HG02870 (cell line): Measurements from ENCODE around the gene LTF.

ENCODE experiments used
- ATAC-seq: cut with Tn5 transposase; IDR thresholded peaks from one replicate; pipeline ENCODE4 v1.9.1; 2021; ENCODE audit warnings: mild to moderate bottlenecking, moderate library complexity; ENCODE audit not compliant: unreplicated experiment

Gene LTF

DNA sequence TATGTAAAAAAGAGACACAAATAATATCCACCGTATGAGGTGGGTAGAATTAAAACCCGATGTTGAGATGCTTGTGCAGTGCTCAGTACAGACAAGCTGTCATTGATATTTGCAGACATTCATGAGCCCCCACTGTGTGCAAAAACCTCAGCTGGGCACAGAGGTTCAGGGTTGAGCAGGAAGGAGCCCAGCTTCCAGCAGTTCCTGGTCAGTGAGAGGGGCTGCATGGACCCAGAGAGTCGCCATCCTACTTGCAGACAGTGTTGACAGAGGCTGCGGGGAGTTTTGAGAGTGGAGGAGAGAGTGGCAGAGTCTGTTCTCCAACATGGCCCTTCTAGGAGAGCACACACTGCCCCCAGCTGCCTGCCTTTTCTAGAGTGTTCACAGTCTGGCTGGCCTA is 6.1 kb upstream of the LTF start:
- ATAC-seq: no peak

DNA sequence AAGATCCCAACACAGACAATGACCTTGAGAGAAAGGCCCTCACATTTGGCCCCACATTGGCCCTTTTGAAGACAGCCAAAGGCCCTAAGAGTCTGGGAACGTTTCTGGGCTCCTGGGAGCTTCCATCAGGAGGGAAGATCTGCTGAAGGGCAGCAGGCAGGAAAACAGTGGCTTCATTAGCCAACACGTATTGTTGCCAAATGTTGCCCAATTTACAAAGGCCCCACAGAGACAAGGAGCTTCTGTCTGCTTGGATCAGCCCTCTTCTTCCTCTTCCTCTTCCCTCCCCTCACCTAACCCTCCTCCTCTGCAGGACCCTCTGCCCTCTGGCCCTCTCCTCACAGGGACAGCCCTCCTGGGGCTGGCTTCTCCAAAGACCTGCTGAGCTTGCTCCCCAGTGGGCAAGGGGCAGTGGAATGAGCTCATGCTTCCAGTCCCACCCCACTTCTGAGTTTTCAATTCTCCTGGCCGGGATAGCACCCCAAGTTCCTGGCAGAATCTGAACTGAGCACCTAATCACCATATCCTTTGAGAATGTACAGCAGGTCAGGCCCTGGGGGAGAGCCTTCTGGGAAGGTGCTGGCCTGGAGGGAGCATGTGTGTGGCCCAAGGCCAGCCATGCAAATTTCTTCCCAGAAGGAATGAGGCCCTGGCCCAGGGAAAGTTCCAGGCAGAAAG is 5.1 kb upstream of the LTF start:
- ATAC-seq: no peak

DNA sequence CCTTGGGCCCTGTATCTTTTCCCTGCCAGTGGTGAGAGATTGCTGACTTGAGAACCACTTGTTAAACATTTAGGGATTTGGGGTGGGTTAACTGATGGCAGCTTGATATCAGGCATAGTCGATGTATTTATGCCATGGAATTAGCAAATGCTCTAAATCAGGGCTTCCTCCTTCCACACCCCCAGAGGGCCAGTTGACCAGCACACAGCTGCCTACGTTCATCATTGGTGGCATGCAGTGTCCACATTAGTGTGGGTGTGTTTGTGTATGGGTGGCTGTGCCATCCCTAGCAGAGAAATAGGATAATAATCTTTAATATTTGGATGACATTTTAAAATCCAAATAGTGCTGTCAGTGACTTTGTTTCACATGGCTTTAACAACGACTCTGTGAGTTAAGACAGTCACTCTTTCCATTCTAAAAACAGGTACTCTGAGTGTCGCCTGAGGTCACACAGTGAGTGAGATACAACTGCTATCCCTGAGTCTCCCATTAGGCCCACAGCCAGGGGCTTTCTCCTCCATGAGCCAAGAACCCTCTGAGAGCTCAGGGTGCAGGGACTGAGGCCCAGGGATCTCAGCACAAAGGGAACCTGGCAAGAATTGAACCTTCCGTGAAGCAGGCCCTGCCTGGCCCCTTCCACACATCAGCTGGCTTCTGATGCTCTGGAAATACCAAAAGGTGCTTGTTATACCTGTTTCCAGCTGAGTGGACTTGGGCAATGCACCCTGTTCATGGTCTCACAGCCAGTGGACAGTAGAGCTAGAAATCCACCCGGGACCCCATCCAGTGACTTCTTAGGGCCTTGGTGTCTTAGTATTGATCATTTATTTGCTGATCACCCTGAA is 4.3 kb upstream of the LTF start:
- ATAC-seq: no peak

DNA sequence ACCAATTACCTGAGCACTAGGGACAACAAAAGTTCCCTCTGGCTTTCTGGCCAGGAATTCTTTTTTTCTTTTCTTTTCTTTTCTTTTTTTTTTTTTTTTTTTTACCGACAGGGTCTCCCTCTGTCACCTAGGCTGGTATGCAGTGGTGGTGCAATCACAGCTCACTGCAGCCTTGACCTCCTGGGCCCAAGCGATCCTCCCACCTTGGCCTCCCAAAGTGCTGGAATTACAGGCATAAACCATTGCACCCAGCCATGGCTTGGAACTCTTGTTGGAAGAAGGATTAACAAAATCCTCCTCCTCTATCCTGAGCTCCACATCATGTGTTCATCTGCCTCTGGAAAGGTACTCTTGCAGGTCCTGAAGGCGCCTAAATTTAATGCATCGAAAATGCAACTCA is 2.9 kb upstream of the LTF start:
- ATAC-seq: no peak

DNA sequence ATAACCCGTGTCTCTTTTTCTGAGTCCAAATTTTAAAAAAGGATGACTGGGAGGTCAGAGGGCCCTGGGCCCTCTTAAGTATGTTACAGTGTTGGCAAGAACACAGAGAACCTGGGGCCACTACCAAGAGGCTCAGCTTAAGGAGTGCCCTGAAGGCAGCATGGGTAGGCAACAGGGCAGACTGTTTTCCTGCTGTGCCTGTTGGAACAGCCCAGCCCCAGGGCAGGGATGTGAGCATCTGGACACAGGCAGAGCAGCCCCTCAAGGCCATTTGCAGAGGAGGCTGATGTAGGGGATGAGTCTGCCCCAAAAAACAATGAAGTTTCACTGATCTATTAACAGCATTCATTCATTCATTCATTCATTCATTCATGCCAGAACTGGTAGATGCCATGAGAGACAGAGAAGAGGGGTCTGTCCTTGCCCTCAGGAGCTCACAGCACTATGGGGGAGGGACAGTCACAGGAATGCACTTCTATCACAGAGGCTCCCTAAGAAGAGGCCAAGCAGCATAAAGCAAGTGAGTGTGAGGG is 2.2 kb upstream of the LTF start:
- no peak for ATAC-seq

DNA sequence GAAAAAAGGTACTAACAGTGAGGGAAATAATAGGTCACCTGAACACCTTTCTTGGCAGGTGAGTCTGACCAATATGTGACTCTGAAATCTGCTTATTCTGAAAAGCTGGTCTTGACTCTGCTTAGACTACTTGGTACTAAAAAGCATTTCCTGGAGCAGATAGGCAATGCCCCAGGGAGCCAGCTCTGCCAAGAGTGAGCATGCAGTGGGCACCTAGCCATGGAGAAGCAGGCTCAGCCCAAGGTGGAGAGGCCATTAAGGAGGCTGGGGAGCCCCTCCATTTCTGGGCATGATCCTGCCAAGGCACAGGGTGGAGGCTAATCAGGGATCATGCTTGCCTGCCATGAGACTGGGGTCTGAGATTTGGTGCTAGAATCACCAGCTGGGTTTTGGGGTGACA is 1.6 kb upstream of the LTF start:
- ATAC-seq: no peak

DNA sequence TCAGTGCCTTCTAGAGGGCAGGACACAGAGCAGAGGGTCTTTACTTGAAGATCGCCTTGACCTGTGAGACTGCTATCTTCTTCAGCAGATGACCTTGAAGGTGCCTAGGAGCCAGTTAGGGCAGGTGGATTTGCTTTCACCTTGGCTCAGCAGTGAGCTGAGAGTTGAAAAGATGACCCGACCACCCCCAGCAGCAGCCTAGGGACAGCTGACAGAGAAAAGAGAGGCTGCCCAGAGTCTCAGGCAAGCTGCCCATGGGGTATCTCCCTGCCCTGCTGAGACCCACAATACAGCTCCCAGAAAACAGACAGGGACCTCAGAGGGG is 453 bp upstream of the LTF start:
- ATAC-seq: no peak

DNA sequence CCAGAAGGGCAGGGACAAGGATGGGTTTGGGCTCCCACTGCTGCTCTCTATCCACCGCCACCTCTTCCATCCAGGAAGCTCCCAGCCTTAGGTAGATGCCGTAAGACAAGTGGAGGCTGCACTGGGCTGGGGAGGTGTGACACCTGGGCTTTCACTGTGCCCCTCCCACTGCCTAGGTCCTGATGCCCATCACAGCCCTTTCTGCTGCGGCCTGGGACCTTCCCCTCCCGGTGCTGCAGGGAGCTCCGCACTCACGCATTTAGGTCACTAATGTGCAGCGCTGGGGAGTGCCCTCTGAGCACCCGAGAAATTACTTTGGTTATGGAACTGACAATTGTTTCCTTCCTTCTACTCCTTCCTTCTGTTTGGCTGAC is 850 bp downstream of the LTF start:
- no peak for ATAC-seq

DNA sequence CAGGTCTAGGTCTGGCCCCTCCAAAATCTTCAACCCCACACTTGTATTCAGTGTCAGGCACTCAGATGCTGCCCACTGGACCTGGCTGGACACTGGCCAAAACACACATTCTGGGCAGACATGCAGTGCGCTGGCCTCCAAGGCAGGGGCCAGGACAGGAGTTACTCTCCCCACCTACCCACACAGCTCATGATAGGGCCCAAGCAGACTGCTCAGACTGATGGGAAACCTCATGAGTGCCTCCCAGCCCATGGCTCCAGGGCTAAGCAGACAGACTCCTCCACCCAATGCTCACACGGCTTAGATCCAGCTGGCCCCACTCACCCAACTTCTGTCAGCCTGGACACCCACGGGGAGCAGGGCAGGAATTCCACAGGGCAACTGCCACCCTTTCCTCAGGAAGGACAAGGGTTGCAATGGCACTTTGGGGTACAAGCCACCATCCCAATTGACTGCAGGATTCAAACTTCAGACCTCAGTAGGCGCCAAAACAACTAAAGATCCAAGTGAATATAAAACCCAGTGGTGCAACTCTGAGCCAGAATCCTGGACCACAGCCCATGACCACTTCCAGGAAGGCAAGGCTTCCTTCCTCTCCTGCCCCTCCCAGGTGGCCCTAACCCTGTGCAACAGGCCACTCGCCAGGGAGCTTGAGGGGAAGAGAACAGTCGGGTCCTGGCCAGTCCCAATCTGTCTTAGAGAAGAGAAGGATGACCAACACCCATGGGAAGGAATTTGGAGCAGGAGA is 1.4 kb downstream of the LTF start:
- no peak for ATAC-seq

DNA sequence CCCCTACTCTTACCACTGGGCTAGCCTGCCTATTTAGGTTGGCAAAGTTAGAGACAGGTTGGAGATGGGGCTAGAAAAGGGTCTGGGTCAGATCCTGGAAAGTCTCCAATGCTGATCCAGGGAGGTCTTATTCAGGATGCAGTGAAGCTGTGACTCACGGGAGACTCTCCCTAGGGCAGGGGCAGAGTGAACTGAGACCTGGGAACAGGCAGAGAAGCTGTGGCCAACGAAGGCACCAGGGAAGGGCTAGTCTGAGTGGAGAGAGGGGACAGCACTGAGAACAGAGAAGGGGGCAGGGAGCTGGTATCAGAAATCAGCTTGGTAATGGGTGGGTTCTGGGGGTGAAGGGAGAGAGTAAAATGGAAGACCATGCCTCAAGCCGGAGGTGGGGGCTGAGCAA is 2.2 kb downstream of the LTF start:
- ATAC-seq: no peak

DNA sequence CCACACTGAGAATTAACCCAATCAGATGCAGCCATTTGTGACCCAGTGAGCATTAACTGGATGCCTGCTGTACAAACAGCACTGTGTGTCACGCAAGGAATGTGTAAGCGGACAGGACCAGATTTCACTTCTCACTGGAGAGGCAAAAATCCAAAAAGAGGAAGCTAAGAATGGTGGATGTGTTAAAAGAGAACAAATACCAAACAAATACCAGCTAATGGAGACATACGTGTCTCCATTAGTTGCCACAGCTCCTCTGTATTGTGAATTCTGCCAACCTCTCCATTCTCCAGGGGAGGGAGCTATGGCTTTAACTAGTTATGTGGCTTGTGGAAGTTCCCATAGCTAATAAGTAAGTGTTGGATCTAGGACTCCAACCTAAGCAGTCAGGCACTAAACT is 2.6 kb downstream of the LTF start:
- no peak for ATAC-seq

DNA sequence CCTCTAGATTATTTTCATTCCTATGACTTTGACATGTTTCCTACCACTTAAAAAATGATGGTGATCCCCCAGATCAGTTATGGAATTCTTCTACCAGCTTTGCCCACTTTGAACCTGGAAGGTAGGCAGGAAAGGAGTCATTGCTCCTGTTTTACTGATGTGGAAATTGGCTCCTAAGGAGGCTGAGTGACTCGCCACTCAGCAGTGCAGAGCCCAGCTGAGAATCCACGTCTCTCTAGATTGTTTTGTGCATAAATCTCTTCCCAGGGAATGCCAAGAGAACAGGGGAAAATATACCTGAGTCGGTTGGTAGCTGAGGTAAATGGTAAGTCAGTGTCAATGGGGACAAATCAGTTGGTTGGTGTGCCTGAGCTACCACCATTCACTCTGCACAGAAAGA is 4.7 kb downstream of the LTF start:
- no peak for ATAC-seq

DNA sequence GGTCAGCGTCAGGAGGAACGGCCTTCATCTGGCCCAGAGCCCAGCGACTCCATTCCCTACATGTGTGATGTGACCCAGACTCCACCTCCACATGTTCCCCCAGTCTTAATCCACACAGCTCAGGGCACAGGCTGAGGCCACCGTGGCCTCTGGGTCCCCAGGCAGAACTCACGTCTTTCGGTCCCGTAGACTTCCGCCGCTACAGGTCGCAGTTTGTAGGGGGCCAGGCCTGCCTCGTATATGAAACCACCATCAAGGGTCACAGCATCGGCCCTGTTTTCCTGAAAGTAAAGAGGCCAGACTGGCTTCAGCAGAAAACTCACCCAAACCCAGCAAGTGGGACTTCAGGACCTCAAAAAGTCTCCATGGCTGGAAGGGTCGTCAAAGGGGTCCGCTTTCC is 8.6 kb downstream of the LTF start:
- no peak for ATAC-seq

DNA sequence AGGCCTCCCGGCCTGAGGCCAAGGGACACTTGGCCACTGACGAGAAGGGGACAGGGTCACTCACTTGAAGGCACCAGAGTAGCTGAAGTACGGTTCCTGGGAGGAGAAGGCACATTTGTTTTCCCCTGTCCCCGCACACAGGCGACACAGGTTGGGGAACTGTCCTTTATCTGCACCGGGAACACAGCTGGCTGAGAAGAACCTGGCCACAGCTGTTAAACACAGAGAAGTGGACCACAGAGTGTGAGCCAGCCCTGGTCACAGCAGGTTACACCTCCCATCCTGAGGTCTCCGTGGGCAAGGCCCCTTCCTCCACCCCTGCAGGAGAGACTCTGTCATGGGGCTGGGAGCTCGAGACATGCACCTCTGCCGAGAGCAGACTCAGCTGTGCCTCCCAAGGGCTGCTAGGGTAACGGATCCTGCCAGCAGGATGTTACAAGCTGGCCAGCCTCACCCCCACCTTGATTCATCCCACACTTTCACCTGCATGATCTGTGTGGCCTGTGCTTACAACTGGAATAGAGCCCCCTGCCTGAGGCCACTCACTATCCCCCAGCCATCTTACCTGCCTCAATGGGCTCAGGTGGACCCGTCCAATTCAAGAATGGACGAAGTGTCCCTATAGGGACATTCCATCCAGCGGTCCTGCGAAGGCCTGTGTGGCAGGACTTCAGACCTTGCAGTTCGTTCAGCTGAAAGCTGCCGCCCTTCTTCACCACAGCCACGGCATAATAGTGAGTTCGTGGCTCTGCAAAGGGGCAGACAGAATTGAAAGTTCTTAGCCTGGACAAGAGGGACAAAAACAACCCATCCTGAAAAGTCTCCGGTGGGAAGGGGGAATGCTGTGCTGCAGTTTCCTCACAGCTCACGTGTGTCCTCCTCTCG is 9.2 kb downstream of the LTF start:
- ATAC-seq: no peak

DNA sequence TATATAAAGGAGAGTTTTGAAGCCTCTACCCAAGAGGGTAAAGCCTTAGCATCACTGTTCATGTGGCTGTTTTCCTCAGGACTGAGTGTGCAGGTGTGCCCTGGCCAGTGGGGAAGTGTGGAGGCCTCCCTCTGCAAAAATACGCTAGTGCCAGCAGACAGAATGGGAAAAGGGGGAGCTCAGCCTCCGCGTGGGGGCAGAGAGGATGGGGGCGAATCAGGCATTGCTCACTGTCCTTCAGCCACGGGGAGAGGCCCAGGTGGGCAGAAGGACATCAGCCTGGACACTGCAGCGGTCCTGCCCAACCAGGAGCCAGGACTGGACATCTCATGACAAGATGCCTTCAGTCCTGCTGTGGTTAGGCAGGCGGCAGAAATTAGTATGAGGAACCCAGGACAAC is 10.1 kb downstream of the LTF start:
- no peak for ATAC-seq

DNA sequence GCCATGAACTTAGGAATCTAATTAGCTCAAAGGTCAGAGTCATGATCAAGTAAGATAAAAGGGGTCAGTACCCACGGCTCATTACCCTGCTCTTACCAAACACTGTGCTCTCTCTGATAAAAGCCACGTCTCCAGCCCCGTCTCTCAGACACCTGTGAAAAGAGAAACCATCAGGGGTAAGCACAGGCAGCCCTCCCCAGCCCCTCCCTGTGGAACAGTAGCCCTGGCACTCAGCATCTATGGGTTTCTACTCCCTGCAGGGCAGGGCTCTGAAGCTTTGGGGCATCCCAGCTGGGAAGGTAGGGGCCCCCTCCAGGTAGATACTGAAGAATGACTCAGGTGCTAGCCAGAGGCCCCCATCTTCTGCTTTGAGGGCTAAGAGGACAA is 10.5 kb downstream of the LTF start:
- ATAC-seq: no peak

DNA sequence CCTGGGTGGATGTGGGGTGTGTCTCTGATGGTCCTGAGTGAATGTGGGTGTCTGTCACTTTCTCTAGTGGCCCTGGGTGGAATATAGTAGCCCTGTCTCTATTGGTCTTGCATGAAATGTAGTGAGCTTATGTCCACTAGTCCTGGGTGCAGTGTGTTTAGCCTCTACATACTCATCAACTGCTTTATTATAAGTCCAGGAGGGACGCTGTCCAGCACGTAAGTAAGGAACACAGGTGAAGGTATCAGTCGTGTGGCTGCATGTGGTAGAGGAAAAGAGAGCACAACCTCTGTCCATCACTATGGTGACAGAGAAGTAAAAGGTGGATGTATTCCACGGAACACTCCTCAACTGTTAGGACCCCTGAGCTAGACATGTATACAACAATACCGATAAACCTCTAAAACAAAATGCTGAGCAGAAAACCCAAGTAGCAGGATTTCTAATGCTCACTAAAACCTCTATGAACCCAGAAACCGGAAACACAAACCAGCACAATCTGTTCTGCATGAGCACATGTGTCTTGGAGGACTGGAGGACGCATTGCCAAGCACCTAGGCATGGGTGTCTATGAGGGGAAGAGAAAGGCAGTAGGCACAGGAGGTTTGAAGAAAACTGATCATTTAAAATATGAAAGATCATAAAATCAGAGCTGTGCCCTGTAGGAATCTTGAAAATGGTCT is 11.0 kb downstream of the LTF start:
- no peak for ATAC-seq

DNA sequence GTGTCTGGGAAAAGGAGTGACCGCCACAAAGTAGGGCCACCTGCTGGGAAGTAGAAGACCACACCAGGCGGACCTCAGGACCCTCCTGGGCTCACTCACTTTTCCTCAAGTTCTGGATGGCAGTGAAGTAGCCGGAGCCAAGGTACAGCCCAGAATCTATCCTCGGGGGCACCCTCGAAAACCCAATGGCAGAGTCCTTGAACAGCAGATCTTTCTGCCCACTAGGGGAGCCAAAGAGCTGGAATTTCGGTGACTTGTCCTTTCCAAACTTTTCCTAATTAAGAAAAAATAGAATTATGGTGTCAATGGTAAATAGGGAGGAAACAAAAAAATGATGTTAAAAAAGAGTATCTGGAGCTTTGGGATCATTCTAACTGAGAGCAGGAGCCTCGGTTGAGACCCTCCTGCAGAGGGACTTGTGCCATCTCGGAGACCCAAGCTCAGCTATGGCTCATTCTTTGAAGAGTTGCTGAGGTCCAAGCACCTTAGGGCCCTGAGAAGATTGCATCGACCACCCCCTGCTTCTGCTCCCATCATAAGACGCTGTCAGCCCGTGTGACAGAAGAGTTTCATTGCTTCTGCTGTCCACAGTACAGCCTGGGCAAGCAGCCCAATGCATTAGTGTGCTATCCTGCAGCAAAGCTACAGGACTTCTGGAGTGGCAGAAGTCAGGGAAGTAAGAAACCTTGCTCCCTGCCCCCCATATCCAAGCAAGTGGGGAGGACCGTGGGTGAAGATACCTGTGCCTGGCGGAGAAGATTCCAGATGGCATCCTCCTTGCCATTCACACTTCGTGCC is 14.8 kb downstream of the LTF start:
- no peak for ATAC-seq

DNA sequence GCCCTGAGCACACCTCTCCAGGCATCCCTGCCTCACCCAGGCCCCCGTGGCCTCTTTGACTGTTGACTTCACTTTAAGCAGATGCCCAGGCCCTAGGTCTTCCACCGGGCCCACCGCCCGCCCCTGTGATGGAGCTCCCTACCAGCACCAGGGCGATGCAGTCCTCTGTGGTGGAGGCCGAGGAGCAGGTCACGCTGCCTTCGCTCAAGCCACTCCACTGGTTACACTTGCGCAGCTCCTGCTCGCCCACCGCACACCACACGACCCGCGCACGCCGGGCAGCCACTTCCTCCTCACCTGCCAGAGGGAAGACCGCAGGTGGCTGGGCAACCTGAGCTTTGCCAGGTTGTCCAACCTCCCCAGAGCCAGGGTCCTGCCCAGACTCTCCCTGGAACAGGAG is 16.0 kb downstream of the LTF start:
- no peak for ATAC-seq
